GM19468 (cell line): ENCODE data around the gene LRRC15.

Experiments
- ATAC-seq: cut with Tn5 transposase; IDR thresholded peaks from one replicate; pipeline ENCODE4 v1.9.1; 2021; ENCODE audit warnings: mild to moderate bottlenecking, moderate library complexity, moderate number of reproducible peaks; ENCODE audit not compliant: unreplicated experiment; ENCODE audit errors: extremely low read depth

The LRRC15 gene

GRCh38 chr3:194365978-194366490 lies 3.5 kb downstream of the LRRC15 start:
- no peak for ATAC-seq

GRCh38 chr3:194365526-194365925 lies 4.0 kb downstream of the LRRC15 start:
- ATAC-seq = no peak

- no peak for ATAC-seq
These were observed 4.7 kb downstream of the LRRC15 start for GRCh38 chr3:194364652-194365434.

- ATAC-seq = no peak
These were observed 5.3 kb downstream of the LRRC15 start for GRCh38 chr3:194364314-194364651.

GRCh38 chr3:194360568-194360967 lies 9.0 kb downstream of the LRRC15 start:
- ATAC-seq = no peak

GRCh38 chr3:194357681-194358080 lies 11.9 kb downstream of the LRRC15 start:
- ATAC-seq = no peak

- no peak for ATAC-seq
These were observed 14.2 kb downstream of the LRRC15 start for GRCh38 chr3:194355379-194355778.

- ATAC-seq = no peak
These were observed 15.2 kb downstream of the LRRC15 start for GRCh38 chr3:194354315-194354714.

GRCh38 chr3:194352667-194353246 lies 16.8 kb downstream of the LRRC15 start:
- no peak for ATAC-seq

GRCh38 chr3:194351952-194352536 lies 17.5 kb downstream of the LRRC15 start:
- ATAC-seq = no peak

GRCh38 chr3:194351080-194351672 lies 18.4 kb downstream of the LRRC15 start, which contains the start of gene CPN2:
Gene CPN2, minus strand, starts transcription at chr3:194351328. Its CDS starts 8,626 bp downstream, at chr3:194342702.
- ATAC-seq = no peak

- ATAC-seq = no peak
These were observed 18.8 kb downstream of the LRRC15 start for GRCh38 chr3:194350726-194351071.

- no peak for ATAC-seq
These were observed 21.2 kb downstream of the LRRC15 start for GRCh38 chr3:194348354-194348753.

- no peak for ATAC-seq
These were observed 22.9 kb downstream of the LRRC15 start for GRCh38 chr3:194346621-194347020.

GRCh38 chr3:194346035-194346434 lies 23.5 kb downstream of the LRRC15 start:
- no peak for ATAC-seq

- no peak for ATAC-seq
These were observed 25.5 kb downstream of the LRRC15 start for GRCh38 chr3:194344012-194344411.

GRCh38 chr3:194343561-194343893 lies 26.0 kb downstream of the LRRC15 start:
- no peak for ATAC-seq

- no peak for ATAC-seq
These were observed 26.5 kb downstream of the LRRC15 start for GRCh38 chr3:194342861-194343560.

- ATAC-seq = no peak
These were observed 28.7 kb downstream of the LRRC15 start for GRCh38 chr3:194340757-194341400.

- ATAC-seq = no peak
These were observed 29.7 kb downstream of the LRRC15 start for GRCh38 chr3:194339840-194340239.
